Fibroblast of villous mesenchyme (primary cell): ENCODE measurements around the gene MAP4K3. TPM values are rescaled to one million over a fixed set of nuclear protein-coding genes. Genes with fewer than 3 reads are reported as not detected.

Experiments
- DNase-seq: peaks from one replicate; pipeline ENCODE4 v3.0.0-alpha.2; 2010; ENCODE audit warnings: low read depth
- H3K4me3 ChIP-seq: 2 replicates; pipeline ENCODE4 v1.5.1; 2011; ENCODE audit warnings: low read depth, mild to moderate bottlenecking, low read length
- total RNA-seq: library from RNA; depleted of rRNA; stranded (reverse); fragments of >200 nt; gene quantifications from 2 replicates; pipeline ENCODE4 v1.2.3, GENCODE V29; 2012
- TF ChIP-seq, protein P1 (sequence below): IDR thresholded peaks from 2 replicates; pipeline ENCODE4 v1.5.1; 2012; ENCODE audit warnings: low read depth, mild to moderate bottlenecking, low read length; ENCODE audit not compliant: insufficient read depth

MAP4K3 gene
- total RNA-seq, 1 donor, result 97.2 TPM

- peak; percentile 71 for DNase-seq
- TF ChIP-seq, protein P1, sequence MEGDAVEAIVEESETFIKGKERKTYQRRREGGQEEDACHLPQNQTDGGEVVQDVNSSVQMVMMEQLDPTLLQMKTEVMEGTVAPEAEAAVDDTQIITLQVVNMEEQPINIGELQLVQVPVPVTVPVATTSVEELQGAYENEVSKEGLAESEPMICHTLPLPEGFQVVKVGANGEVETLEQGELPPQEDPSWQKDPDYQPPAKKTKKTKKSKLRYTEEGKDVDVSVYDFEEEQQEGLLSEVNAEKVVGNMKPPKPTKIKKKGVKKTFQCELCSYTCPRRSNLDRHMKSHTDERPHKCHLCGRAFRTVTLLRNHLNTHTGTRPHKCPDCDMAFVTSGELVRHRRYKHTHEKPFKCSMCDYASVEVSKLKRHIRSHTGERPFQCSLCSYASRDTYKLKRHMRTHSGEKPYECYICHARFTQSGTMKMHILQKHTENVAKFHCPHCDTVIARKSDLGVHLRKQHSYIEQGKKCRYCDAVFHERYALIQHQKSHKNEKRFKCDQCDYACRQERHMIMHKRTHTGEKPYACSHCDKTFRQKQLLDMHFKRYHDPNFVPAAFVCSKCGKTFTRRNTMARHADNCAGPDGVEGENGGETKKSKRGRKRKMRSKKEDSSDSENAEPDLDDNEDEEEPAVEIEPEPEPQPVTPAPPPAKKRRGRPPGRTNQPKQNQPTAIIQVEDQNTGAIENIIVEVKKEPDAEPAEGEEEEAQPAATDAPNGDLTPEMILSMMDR, result no peak
- H3K4me3 ChIP-seq, result no peak overlapping the region
Observed at GRCh38 chr2:39411181-39411944, 25.7 kb downstream of the MAP4K3 start.

DNA sequence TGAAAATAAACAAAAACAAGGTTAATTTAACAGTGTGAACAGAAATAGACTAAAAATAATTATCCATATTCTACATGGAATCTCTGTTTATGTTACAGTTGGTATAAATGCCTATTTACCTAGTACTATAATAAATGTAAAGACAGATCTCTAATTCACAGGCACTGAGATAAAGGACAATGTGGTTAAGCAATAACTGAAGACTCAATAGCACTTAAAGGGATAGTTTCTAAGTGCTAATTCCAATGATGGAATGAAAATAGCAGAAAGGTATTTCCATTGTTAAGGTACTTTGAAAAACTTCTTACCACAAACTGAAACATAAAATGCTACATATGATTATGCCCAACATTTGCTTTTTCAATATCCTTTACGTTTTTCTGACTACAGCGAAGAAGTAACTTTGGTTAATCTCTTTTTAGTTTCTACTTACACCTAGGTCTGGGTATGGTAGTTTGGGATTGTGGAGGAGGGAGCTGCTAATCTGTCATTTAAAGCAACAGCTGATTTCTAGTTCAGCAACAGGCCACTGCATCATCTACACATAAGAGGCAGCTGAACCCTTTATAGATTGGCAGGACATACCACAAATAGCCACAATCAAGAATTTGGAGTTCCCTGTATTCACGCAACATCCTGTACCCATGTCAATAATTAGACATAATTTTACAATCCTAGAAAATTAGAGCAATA, 27.2 kb downstream of the MAP4K3 start:
- no peak overlapping the region for H3K4me3 ChIP-seq
- TF ChIP-seq, protein P1, result no peak
- no peak for DNase-seq

- DNase-seq, result peak; percentile 71
- no peak overlapping the region for H3K4me3 ChIP-seq
- TF ChIP-seq, protein P1, result no peak
Observed at GRCh38 chr2:39408351-39409136, 28.5 kb downstream of the MAP4K3 start.

DNA sequence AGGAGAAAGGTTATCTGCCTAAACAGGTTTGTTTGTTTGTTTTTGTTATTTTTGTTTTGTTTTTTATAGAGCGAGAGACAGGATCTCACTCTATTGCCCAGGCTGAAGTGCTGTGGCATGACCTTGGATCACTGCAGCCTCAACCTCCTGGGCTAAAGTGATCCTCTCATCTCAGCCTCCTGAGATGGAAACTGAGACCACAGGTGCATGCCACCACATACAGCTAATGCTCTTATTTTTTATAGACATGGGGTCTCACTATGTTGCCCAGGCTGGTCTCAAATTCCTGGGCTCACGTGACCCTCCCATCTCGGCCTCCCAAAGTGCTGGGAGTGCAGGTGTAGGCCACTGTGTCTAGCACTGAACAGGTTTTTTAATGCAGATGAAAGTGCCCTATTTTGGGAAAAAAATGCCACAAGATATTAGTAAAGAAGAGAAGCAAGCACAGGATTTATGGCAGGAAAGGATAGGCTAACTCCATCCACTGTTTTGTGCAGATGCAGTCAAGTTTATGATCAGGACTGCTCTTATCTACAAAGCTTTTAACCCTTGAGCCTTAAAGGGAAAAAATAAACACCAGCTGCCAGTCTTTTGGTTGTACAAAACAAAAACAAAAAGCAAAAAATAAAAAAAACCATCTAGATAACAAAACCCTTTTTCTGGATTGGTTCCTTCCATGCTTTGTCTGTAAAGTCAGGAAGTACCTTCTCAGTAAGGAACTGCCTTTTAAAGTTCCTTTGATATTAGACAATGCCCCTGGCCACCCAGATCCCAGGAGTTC, 29.4 kb downstream of the MAP4K3 start:
- no peak overlapping the region for H3K4me3 ChIP-seq
- TF ChIP-seq, protein P1, result no peak
- DNase-seq, result peak; percentile 59

- no peak for DNase-seq
- TF ChIP-seq, protein P1, result no peak
- H3K4me3 ChIP-seq, result no peak overlapping the region
Observed at GRCh38 chr2:39405364-39405763, 31.7 kb downstream of the MAP4K3 start.

DNA sequence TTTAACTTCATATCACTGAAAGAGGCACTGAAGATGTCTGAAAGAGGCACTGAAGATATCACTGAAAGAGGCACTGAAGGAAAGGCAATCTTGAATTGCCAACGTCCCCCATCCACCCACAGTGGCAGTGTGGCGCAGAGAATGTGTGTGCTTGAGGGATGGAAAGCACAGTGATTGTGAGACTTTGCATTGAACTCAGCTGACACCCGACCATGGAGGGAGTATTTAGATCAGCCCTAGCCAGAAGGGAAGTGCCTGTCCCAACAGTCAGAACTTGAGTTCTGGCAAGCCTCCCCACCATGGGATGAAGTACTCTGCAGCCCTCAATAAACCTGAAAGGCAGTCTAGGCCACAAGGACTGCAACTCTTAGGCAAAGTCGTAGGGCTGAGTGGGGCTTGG, 33.8 kb downstream of the MAP4K3 start:
- no peak overlapping the region for H3K4me3 ChIP-seq
- TF ChIP-seq, protein P1, result no peak
- no peak for DNase-seq
